ENCODE data around the gene LRMDA.

LRMDA gene

DNA sequence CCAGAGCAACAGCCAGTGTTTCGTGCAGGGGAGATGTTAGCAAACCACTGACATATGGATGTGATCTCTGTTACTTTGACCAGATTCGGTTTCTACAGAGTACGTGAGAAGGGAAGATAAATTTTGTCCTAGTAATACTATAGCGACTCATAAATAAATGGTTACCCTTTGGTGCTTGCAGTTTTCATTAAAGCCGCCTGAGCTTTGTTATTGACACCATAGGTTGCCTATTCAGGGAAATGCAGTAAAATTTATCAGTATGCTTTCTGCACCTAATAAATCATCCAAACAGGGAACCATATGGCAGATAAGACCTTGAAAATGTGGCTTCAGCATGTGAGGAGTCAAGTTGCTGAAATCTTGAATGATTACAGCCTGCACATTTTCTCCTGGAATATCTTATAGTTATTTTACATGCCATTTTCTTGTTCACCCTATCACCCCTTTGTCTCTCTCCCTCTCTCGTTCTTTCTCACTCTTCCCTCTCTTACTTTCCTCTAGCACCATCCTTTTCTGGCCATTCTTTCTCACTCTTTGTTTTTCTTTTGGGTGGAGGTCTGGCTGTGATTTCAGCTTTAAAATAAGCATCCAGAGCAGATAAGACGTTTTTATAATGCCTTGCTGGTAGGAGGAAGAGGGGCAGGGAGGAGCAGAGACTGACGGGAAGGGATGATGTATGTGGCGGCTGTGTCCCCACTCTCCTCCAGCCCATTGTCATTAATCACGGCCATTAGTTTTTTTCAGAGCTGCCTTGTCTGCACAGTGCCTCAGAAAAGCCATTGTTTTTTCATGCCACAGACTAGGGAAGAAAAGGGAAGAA, 182.5 kb downstream of the LRMDA start (continued):
- TF ChIP-seq BCL11B (tag by site-specific recombination; IDR thresholded peaks at IDR 0.05; ENCODE audit: low read depth): peak; percentile 97
- TF ChIP-seq ZNF157 (tag by site-specific recombination; IDR thresholded peaks at IDR 0.05): no peak
- TF ChIP-seq ZNF394 (tag by site-specific recombination; IDR thresholded peaks at IDR 0.05; ENCODE audit: borderline replicate concordance): peak; percentile 52; the same call in 1 of the 2 replicates
- no peak for TF ChIP-seq ZNF23 (tag by site-specific recombination; IDR thresholded peaks at IDR 0.05; ENCODE audit: borderline replicate concordance)
- TF ChIP-seq, protein P1, sequence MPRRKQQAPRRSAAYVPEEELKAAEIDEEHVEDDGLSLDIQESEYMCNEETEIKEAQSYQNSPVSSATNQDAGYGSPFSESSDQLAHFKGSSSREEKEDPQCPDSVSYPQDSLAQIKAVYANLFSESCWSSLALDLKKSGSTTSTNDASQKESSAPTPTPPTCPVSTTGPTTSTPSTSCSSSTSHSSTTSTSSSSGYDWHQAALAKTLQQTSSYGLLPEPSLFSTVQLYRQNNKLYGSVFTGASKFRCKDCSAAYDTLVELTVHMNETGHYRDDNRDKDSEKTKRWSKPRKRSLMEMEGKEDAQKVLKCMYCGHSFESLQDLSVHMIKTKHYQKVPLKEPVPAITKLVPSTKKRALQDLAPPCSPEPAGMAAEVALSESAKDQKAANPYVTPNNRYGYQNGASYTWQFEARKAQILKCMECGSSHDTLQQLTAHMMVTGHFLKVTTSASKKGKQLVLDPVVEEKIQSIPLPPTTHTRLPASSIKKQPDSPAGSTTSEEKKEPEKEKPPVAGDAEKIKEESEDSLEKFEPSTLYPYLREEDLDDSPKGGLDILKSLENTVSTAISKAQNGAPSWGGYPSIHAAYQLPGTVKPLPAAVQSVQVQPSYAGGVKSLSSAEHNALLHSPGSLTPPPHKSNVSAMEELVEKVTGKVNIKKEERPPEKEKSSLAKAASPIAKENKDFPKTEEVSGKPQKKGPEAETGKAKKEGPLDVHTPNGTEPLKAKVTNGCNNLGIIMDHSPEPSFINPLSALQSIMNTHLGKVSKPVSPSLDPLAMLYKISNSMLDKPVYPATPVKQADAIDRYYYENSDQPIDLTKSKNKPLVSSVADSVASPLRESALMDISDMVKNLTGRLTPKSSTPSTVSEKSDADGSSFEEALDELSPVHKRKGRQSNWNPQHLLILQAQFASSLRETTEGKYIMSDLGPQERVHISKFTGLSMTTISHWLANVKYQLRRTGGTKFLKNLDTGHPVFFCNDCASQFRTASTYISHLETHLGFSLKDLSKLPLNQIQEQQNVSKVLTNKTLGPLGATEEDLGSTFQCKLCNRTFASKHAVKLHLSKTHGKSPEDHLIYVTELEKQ (tag by site-specific recombination; IDR thresholded peaks at IDR 0.05; ENCODE audit: borderline replicate concordance): peak; percentile 77; the same call in 1 of the 2 replicates
- TF ChIP-seq KLF7 (tag by site-specific recombination; IDR thresholded peaks at IDR 0.05; ENCODE audit: borderline replicate concordance): peak; percentile 90; the same call in 1 of the 2 replicates
- TF ChIP-seq, protein P2, sequence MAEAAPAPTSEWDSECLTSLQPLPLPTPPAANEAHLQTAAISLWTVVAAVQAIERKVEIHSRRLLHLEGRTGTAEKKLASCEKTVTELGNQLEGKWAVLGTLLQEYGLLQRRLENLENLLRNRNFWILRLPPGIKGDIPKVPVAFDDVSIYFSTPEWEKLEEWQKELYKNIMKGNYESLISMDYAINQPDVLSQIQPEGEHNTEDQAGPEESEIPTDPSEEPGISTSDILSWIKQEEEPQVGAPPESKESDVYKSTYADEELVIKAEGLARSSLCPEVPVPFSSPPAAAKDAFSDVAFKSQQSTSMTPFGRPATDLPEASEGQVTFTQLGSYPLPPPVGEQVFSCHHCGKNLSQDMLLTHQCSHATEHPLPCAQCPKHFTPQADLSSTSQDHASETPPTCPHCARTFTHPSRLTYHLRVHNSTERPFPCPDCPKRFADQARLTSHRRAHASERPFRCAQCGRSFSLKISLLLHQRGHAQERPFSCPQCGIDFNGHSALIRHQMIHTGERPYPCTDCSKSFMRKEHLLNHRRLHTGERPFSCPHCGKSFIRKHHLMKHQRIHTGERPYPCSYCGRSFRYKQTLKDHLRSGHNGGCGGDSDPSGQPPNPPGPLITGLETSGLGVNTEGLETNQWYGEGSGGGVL (tag by site-specific recombination; IDR thresholded peaks at IDR 0.05): peak; percentile 57; the same call in 1 of the 2 replicates
- TF ChIP-seq GLIS1 (tag by site-specific recombination; IDR thresholded peaks at IDR 0.05): peak; percentile 22; the same call in 1 of the 2 replicates
- peak; percentile 100 for TF ChIP-seq ZNF843 (tag by site-specific recombination; IDR thresholded peaks at IDR 0.05)
- peak; percentile 95 for TF ChIP-seq ZNF341 (tag by site-specific recombination; IDR thresholded peaks at IDR 0.05; ENCODE audit: low read depth)
- no peak for TF ChIP-seq EGR2 (tag by site-specific recombination; IDR thresholded peaks at IDR 0.05; ENCODE audit: low read depth)
- peak; percentile 99 for TF ChIP-seq ZXDB (tag by site-specific recombination; IDR thresholded peaks at IDR 0.05)
- TF ChIP-seq ZNF76 (tag by site-specific recombination; IDR thresholded peaks at IDR 0.05; ENCODE audit: borderline replicate concordance, low read depth): peak; percentile 79
- TF ChIP-seq, protein P3, sequence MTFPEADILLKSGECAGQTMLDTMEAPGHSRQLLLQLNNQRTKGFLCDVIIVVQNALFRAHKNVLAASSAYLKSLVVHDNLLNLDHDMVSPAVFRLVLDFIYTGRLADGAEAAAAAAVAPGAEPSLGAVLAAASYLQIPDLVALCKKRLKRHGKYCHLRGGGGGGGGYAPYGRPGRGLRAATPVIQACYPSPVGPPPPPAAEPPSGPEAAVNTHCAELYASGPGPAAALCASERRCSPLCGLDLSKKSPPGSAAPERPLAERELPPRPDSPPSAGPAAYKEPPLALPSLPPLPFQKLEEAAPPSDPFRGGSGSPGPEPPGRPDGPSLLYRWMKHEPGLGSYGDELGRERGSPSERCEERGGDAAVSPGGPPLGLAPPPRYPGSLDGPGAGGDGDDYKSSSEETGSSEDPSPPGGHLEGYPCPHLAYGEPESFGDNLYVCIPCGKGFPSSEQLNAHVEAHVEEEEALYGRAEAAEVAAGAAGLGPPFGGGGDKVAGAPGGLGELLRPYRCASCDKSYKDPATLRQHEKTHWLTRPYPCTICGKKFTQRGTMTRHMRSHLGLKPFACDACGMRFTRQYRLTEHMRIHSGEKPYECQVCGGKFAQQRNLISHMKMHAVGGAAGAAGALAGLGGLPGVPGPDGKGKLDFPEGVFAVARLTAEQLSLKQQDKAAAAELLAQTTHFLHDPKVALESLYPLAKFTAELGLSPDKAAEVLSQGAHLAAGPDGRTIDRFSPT (tag by site-specific recombination; IDR thresholded peaks at IDR 0.05): no peak
- TF ChIP-seq, protein P4, sequence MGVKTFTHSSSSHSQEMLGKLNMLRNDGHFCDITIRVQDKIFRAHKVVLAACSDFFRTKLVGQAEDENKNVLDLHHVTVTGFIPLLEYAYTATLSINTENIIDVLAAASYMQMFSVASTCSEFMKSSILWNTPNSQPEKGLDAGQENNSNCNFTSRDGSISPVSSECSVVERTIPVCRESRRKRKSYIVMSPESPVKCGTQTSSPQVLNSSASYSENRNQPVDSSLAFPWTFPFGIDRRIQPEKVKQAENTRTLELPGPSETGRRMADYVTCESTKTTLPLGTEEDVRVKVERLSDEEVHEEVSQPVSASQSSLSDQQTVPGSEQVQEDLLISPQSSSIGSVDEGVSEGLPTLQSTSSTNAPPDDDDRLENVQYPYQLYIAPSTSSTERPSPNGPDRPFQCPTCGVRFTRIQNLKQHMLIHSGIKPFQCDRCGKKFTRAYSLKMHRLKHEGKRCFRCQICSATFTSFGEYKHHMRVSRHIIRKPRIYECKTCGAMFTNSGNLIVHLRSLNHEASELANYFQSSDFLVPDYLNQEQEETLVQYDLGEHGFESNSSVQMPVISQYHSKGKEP (tag by site-specific recombination; IDR thresholded peaks at IDR 0.05): peak; percentile 94
- peak; percentile 48 for TF ChIP-seq WT1 (tag by site-specific recombination; IDR thresholded peaks at IDR 0.05)
- TF ChIP-seq ZNF37A (tag by site-specific recombination; IDR thresholded peaks at IDR 0.05): no peak
- 0 out of 2 replicates have a peak, but pooled peaks have one; percentile 75 for TF ChIP-seq ZSCAN23 (tag by site-specific recombination; IDR thresholded peaks at IDR 0.05)
- TF ChIP-seq, protein P5, sequence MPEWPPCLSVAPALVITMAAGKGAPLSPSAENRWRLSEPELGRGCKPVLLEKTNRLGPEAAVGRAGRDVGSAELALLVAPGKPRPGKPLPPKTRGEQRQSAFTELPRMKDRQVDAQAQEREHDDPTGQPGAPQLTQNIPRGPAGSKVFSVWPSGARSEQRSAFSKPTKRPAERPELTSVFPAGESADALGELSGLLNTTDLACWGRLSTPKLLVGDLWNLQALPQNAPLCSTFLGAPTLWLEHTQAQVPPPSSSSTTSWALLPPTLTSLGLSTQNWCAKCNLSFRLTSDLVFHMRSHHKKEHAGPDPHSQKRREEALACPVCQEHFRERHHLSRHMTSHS (tag by site-specific recombination; IDR thresholded peaks at IDR 0.05): peak; percentile 97
- TF ChIP-seq ZNF664 (tag by site-specific recombination; IDR thresholded peaks at IDR 0.05): peak; percentile 92
- TF ChIP-seq ZNF146 (tag by site-specific recombination; IDR thresholded peaks at IDR 0.05): peak; percentile 52
- TF ChIP-seq GFI1B (tag by site-specific recombination; IDR thresholded peaks at IDR 0.05): peak; percentile 94
- TF ChIP-seq, protein P6, sequence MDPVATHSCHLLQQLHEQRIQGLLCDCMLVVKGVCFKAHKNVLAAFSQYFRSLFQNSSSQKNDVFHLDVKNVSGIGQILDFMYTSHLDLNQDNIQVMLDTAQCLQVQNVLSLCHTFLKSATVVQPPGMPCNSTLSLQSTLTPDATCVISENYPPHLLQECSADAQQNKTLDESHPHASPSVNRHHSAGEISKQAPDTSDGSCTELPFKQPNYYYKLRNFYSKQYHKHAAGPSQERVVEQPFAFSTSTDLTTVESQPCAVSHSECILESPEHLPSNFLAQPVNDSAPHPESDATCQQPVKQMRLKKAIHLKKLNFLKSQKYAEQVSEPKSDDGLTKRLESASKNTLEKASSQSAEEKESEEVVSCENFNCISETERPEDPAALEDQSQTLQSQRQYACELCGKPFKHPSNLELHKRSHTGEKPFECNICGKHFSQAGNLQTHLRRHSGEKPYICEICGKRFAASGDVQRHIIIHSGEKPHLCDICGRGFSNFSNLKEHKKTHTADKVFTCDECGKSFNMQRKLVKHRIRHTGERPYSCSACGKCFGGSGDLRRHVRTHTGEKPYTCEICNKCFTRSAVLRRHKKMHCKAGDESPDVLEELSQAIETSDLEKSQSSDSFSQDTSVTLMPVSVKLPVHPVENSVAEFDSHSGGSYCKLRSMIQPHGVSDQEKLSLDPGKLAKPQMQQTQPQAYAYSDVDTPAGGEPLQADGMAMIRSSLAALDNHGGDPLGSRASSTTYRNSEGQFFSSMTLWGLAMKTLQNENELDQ (tag by site-specific recombination; IDR thresholded peaks at IDR 0.05; ENCODE audit: low read depth): peak; percentile 47; the same call in 1 of the 2 replicates
- 0 out of 2 replicates have a peak, but pooled peaks have one; percentile 23 for TF ChIP-seq ZBTB20 (tag by site-specific recombination; IDR thresholded peaks at IDR 0.05)
- TF ChIP-seq ZNF302 (tag by site-specific recombination; IDR thresholded peaks at IDR 0.05; ENCODE audit: low read depth): 0 out of 2 replicates have a peak, but pooled peaks have one; percentile 58
- TF ChIP-seq ZNF391 (tag by site-specific recombination; IDR thresholded peaks at IDR 0.05; ENCODE audit: borderline replicate concordance, low read depth): peak; percentile 74; the same call in 1 of the 2 replicates
